H9 (cell line): ENCODE results near the gene NPTX1. TPM values are rescaled to one million over a fixed set of nuclear protein-coding genes. Genes with fewer than 3 reads are reported as not detected.

Experiments
- DNase-seq: peaks from one replicate; pipeline ENCODE4 v3.0.0-alpha.2; 2017
- H2AFZ ChIP-seq: one replicate; pipeline ENCODE4 v1.6.1; 2013; ENCODE audit warnings: mild to moderate bottlenecking, low read length, control low read depth, moderate library complexity
- H2AK5ac ChIP-seq: 2 replicates; pipeline ENCODE4 v1.6.1; 2013; ENCODE audit warnings: low read length, control low read depth, mixed read lengths; ENCODE audit not compliant: insufficient read length
- H2BK120ac ChIP-seq: one replicate; pipeline ENCODE4 v1.6.1; 2013; ENCODE audit warnings: low read depth, mild to moderate bottlenecking, low read length, control low read depth, inconsistent platforms; ENCODE audit not compliant: poor library complexity, severe bottlenecking
- H2BK12ac ChIP-seq: 2 replicates; pipeline ENCODE4 v1.6.1; 2013; ENCODE audit warnings: low read length, control low read depth, mixed read lengths, low read depth; ENCODE audit not compliant: insufficient read length
- H2BK15ac ChIP-seq: 2 replicates; pipeline ENCODE4 v1.6.1; 2013; ENCODE audit warnings: low read depth, low read length, control low read depth
- H2BK20ac ChIP-seq: one replicate; pipeline ENCODE4 v1.6.1; 2013; ENCODE audit warnings: low read depth, mild to moderate bottlenecking, low read length, control low read depth, inconsistent platforms; ENCODE audit not compliant: poor library complexity, severe bottlenecking
- H2BK5ac ChIP-seq: 2 replicates; pipeline ENCODE4 v1.6.1; 2013; ENCODE audit warnings: low read length, control low read depth, mixed read lengths; ENCODE audit not compliant: insufficient read length
- H3K14ac ChIP-seq: 2 replicates; pipeline ENCODE4 v1.6.1; 2013; ENCODE audit warnings: low read length, control low read depth; ENCODE audit not compliant: insufficient read depth
- H3K18ac ChIP-seq: 2 replicates; pipeline ENCODE4 v1.6.1; 2013; ENCODE audit warnings: low read depth, mild to moderate bottlenecking, mixed read lengths, low read length, control low read depth; ENCODE audit not compliant: insufficient read length
- H3K23ac ChIP-seq: 2 replicates; pipeline ENCODE4 v1.6.1; 2013; ENCODE audit warnings: low read length, control low read depth, mixed read lengths, low read depth; ENCODE audit not compliant: insufficient read length
- H3K23me2 ChIP-seq: 2 replicates; pipeline ENCODE4 v1.6.1; 2013; ENCODE audit warnings: low read depth, mild to moderate bottlenecking, mixed read lengths, low read length, control low read depth; ENCODE audit not compliant: insufficient read length, poor library complexity, severe bottlenecking
- H3K27ac ChIP-seq: 2 replicates; pipeline ENCODE4 v1.5.1; 2013; ENCODE audit warnings: low read length, control low read depth, mixed read lengths, low read depth; ENCODE audit not compliant: insufficient read length
- H3K27me3 ChIP-seq: 2 replicates; pipeline ENCODE4 v1.6.1; 2013; ENCODE audit warnings: low read length, control low read depth, inconsistent platforms; ENCODE audit not compliant: insufficient read depth
- H3K4ac ChIP-seq: 2 replicates; pipeline ENCODE4 v1.6.1; 2013; ENCODE audit warnings: low read depth, mild to moderate bottlenecking, control low read depth, inconsistent platforms, low read length, moderate library complexity
- H3K4me1 ChIP-seq: 2 replicates; pipeline ENCODE4 v1.6.1; 2013; ENCODE audit warnings: low read length, control low read depth, inconsistent platforms; ENCODE audit not compliant: insufficient read depth
- H3K4me2 ChIP-seq: 2 replicates; pipeline ENCODE4 v1.6.1; 2013; ENCODE audit warnings: low read length, control low read depth, mixed read lengths; ENCODE audit not compliant: insufficient read length, insufficient read depth
- H3K56ac ChIP-seq: 2 replicates; pipeline ENCODE4 v1.6.1; 2013; ENCODE audit warnings: low read depth, mild to moderate bottlenecking, mixed read lengths, low read length, control low read depth; ENCODE audit not compliant: insufficient read length
- H3K79me1 ChIP-seq: 2 replicates; pipeline ENCODE4 v1.6.1; 2013; ENCODE audit warnings: low read depth, mild to moderate bottlenecking, moderate library complexity, low read length, control low read depth, inconsistent platforms; ENCODE audit not compliant: insufficient read depth, poor library complexity, severe bottlenecking
- H3K79me2 ChIP-seq: 2 replicates; pipeline ENCODE4 v1.6.1; 2013; ENCODE audit warnings: low read length, control low read depth, inconsistent platforms; ENCODE audit not compliant: insufficient read depth
- H3K9ac ChIP-seq: 2 replicates; pipeline ENCODE4 v1.6.1; 2013; ENCODE audit warnings: low read length, control low read depth, mixed read lengths; ENCODE audit not compliant: insufficient read length; ENCODE audit errors: extremely low read depth
- H3K9me3 ChIP-seq: one replicate; pipeline ENCODE4 v1.6.1; 2013; ENCODE audit warnings: low read depth, low read length, inconsistent platforms; ENCODE audit not compliant: control insufficient read depth
- H3T11ph ChIP-seq: one replicate; pipeline ENCODE4 v1.6.1; 2013; ENCODE audit warnings: mild to moderate bottlenecking, low read length, control low read depth, inconsistent platforms
- H4K20me1 ChIP-seq: one replicate; pipeline ENCODE4 v1.6.1; 2013; ENCODE audit not compliant: control insufficient read depth, insufficient read length, insufficient read depth
- H4K5ac ChIP-seq: 2 replicates; pipeline ENCODE4 v1.6.1; 2013; ENCODE audit warnings: low read depth, mild to moderate bottlenecking, mixed read lengths, low read length, control low read depth; ENCODE audit not compliant: insufficient read length
- H4K8ac ChIP-seq: replicated peaks from 2 replicates; pipeline ENCODE4 v1.6.1; 2013; ENCODE audit warnings: low read length, control low read depth, mixed read lengths, low read depth; ENCODE audit not compliant: insufficient read length
- H4K91ac ChIP-seq: 2 replicates; pipeline ENCODE4 v1.6.1; 2013; ENCODE audit warnings: low read depth, mild to moderate bottlenecking, moderate library complexity, mixed read lengths, low read length, control low read depth; ENCODE audit not compliant: insufficient read length
- H3K27ac Mint-ChIP-seq, 3 experiments: 2 replicates in 2 of 3; 3 replicates in 1 of 3; pipeline ENCODE4 v1.8.0; 2020 to 2021; ENCODE audit warnings: mixed read lengths in 3 of 3, mild to moderate bottlenecking in 1 of 3, moderate library complexity in 1 of 3
- H3K27me3 Mint-ChIP-seq: 2 replicates; pipeline ENCODE4 v1.8.0; 2021; ENCODE audit warnings: low read depth, mild to moderate bottlenecking, moderate library complexity, mixed read lengths
- H3K36me3 Mint-ChIP-seq, 3 experiments: 2 replicates in 2 of 3; 3 replicates in 1 of 3; pipeline ENCODE4 v1.8.0; 2020 to 2021; ENCODE audit warnings: low read depth in 3 of 3, mixed read lengths in 3 of 3; ENCODE audit not compliant: insufficient read depth in 1 of 3
- H3K4me1 Mint-ChIP-seq, 2 experiments: 2 replicates each; pipeline ENCODE4 v1.8.0; 2020; ENCODE audit warnings: mixed read lengths in 2 of 2
- H3K4me3 Mint-ChIP-seq, 2 experiments: 2 replicates in 1 of 2; 3 replicates in 1 of 2; pipeline ENCODE4 v1.8.0; 2020 to 2021; ENCODE audit warnings: mild to moderate bottlenecking in 2 of 2, mixed read lengths in 2 of 2, moderate library complexity in 1 of 2
- H3K9me3 Mint-ChIP-seq, 2 experiments: 2 replicates in 1 of 2; 3 replicates in 1 of 2; pipeline ENCODE4 v1.8.0; 2020; ENCODE audit warnings: mild to moderate bottlenecking in 2 of 2, mixed read lengths in 2 of 2, moderate library complexity in 1 of 2
- CTCF ChIP-seq: fragments of 200-600 bp; sonication (generic); conservative IDR thresholded peaks from 3 replicates; pipeline ENCODE4 v1.8.0; 2021; ENCODE audit warnings: antibody characterized with exemption, mild to moderate bottlenecking
- WGBS: extraction: QIAGEN DNeasy Blood & Tissue Kit; methylation state at CpG from one replicate; pipeline ENCODE4 v1.1.7; 2013; ENCODE audit warnings: missing lambda C conversion rate, low lambda C conversion rate, mixed read lengths; ENCODE audit not compliant: insufficient read length; ENCODE audit errors: extremely low coverage; 5-methylcytosine and 5-hydroxymethylcytosine counted together
- total RNA-seq: library from RNA; stranded (reverse); gene quantifications from 2 replicates; pipeline ENCODE4 v1.2.1, GENCODE V29; 2021

NPTX1 gene
- total RNA-seq, 1 experiment from 2014 or later, result 20.5 TPM

- H3K4me3 Mint-ChIP-seq, result no peak overlapping the region
These were observed 11.0 kb downstream of the NPTX1 start for GRCh38 chr17:80465327-80465974.

More at GRCh38 chr17:80465327-80465974, 11.0 kb downstream of the NPTX1 start:
- no peak overlapping the region for H3K27ac Mint-ChIP-seq
- no peaks in the 10 kb centered on the region for H3K79me2 ChIP-seq
- peaks cover 0 to 14% of the 10 kb centered on the region in 2 experiments; a peak in 2 of 4 replicates for H3K4me1 Mint-ChIP-seq
- H3K18ac ChIP-seq, result no peak overlapping the region
- no peak overlapping the region for H2BK15ac ChIP-seq
- H3K27me3 ChIP-seq, result no peaks in the 10 kb centered on the region
- H4K5ac ChIP-seq, result no peak overlapping the region
- peaks cover 73% of the 10 kb centered on the region for H3K27me3 Mint-ChIP-seq
- H2BK120ac ChIP-seq, result no peak overlapping the region
- no peak overlapping the region for H3K27ac ChIP-seq
- peaks cover 0 to 15% (median 0%) of the 10 kb centered on the region in 3 experiments; a peak in 1 of 7 replicates for H3K36me3 Mint-ChIP-seq
- TF ChIP-seq CTCF, result no peak
- no peak overlapping the region for H4K91ac ChIP-seq
- H2BK12ac ChIP-seq, result no peak overlapping the region
- H3T11ph ChIP-seq, result no peak overlapping the region
- H4K20me1 ChIP-seq, result no peaks in the 10 kb centered on the region
- H3K9ac ChIP-seq, result no peak overlapping the region
- no peak overlapping the region for H2BK20ac ChIP-seq
- no peak overlapping the region for H3K56ac ChIP-seq
- no peak overlapping the region for H3K4ac ChIP-seq
- no peak overlapping the region for H2AFZ ChIP-seq
- no peaks in the 10 kb centered on the region for H3K9me3 ChIP-seq
- H2AK5ac ChIP-seq, result no peak overlapping the region
- no peaks in the 10 kb centered on the region for H3K4me1 ChIP-seq
- no peak for DNase-seq
- WGBS, result no CpG with 5 or more reads among the region's 20 CpGs
- H3K9me3 Mint-ChIP-seq, result no peaks in the 10 kb centered on the region; a peak in 1 of 5 replicates
- no peaks in the 10 kb centered on the region for H3K79me1 ChIP-seq
- H3K23ac ChIP-seq, result no peak overlapping the region
- H3K23me2 ChIP-seq, result no peaks in the 10 kb centered on the region
- no peak overlapping the region for H3K14ac ChIP-seq
- no peak overlapping the region for H4K8ac ChIP-seq
- H2BK5ac ChIP-seq, result no peak overlapping the region
- no peak overlapping the region for H3K4me2 ChIP-seq
